Measurements from ENCODE around the gene BNIP5.
"Not testable (repeated sequence)": the region's sequence is repeated elsewhere in the genome, so short reads cannot be mapped to it uniquely, and the experiment has no call there.

BNIP5 gene

DNA sequence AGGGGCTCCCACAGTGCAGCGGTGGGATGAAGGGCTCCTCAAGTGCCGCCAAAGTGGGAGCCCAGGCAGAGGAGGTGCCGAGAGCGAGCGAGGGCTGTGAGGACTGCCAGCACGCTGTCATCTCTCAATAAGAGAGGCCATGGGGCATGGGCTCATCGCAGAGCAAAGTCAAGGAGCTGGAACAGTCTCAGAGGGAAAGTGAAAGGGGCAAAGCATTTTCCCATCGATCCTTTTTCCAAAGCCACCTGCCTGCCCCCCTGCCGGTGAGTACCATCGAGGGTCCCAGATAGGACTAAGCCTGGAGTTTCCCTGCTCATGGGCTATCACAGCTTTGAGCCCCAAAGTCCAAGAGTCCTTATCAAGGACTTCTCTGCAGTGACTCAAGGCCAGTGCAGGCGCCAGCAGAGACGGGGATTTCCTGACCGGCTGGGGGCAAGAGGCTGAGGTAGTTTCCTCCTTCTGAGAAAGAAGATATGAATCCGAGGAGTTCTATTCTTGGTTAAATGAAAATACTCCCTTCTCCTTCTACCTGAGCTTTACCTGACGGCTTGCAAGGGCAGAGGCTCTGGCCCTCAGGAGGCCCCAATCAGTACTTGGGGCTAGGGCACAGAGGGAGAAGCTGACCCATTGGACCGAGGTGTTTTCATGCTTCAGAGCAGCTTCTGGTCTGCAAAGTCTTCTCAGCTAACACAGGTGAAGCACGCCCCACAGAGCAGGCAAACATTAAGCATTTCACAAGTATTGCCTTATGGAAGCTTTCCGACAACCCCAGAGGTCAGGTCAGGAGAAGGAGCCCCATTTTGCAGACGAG lies 28.2 kb upstream of the BNIP5 start:
- DNase-seq, result no peak

DNA sequence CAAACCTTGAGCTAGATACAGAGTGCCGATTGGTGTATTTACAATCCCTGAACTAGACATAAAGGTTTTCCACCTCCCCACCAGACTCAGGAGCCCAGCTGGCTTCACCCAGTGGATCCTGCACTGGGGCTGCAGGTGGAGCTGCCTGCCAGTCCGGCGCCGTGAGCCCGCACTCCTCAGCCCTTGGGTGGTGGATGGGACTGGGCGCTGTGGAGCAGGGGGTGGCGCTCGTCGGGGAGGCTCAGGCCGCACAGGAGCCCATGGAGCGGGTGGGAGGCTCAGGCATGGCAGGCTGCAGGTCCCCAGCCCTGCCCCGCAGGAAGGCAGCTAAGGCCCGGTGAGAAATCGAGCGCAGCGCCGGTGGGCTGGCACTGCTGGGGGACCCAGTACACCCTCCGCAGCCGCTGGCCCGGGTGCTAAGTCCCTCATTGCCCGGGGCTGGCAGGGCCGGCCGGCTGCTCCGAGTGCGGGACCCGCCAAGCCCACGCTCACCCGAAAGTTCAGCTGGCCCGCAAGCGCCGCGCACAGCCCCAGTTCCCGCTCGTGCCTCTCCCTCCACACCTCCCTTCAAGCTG lies 27.5 kb upstream of the BNIP5 start:
- not testable (repeated sequence) for DNase-seq

- not testable (repeated sequence) for DNase-seq
Measured at GRCh38 chr6:36363371-36363752, 26.7 kb upstream of the BNIP5 start.

GRCh38 chr6:36362551-36363370 lies 26.1 kb upstream of the BNIP5 start:
- no peak for DNase-seq

DNA sequence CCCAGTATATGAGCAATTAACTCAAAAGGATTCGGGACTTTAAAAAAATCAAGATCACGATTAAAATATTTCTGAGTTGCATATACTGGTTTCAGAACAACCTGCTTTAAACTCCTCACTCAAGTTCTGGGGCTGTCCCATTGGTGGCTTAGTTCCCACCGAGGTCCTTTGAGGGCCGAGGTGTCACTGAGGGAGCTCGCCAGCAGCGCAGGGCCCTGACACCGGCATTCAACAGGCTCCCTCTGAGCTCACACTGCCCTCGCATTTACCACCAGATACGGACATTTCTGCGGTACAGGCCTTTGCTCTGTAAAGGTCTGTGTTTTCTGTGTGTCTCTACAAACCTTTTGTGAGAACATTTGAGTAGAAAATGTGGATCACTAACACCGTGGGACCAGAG lies 24.4 kb upstream of the BNIP5 start:
- no peak for DNase-seq

- DNase-seq, result peak; percentile 85
Measured at GRCh38 chr6:36360241-36361054, 23.8 kb upstream of the BNIP5 start.

GRCh38 chr6:36358226-36358915 lies 21.7 kb upstream of the BNIP5 start:
- no peak for DNase-seq

- DNase-seq, result no peak
Measured at GRCh38 chr6:36357872-36358225, 21.2 kb upstream of the BNIP5 start.

DNA sequence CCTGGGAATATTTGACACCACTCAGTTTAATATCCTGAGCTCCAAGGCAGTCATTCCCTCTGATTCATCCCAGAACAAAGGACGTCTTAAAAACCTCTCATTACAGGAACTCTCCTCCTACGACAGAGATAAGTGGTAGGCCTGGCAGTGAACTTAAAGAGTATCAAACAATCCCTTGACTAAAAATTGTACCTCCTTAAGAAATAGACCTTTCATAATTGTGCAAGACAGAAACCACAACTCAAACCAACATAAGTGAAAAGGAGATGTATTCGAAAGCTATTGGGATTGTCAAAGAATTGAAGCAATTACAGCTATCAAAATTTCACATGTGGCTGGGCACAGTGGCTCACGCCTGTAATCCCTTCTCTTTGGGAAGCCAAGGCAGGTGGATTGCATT lies 19.1 kb upstream of the BNIP5 start:
- no peak for DNase-seq

GRCh38 chr6:36353411-36353915 lies 16.8 kb upstream of the BNIP5 start:
- DNase-seq, result no peak

- no peak for DNase-seq
Measured at GRCh38 chr6:36352477-36353157, 15.9 kb upstream of the BNIP5 start.

GRCh38 chr6:36350681-36351571 lies 14.2 kb upstream of the BNIP5 start:
- DNase-seq, result no peak

GRCh38 chr6:36350082-36350481 lies 13.4 kb upstream of the BNIP5 start:
- DNase-seq, result no peak

- no peak for DNase-seq
Measured at GRCh38 chr6:36349240-36349639, 12.6 kb upstream of the BNIP5 start.

GRCh38 chr6:36347621-36348020 lies 10.9 kb upstream of the BNIP5 start:
- no peak for DNase-seq

- DNase-seq, result no peak
Measured at GRCh38 chr6:36346486-36347273, 10.0 kb upstream of the BNIP5 start.

DNA sequence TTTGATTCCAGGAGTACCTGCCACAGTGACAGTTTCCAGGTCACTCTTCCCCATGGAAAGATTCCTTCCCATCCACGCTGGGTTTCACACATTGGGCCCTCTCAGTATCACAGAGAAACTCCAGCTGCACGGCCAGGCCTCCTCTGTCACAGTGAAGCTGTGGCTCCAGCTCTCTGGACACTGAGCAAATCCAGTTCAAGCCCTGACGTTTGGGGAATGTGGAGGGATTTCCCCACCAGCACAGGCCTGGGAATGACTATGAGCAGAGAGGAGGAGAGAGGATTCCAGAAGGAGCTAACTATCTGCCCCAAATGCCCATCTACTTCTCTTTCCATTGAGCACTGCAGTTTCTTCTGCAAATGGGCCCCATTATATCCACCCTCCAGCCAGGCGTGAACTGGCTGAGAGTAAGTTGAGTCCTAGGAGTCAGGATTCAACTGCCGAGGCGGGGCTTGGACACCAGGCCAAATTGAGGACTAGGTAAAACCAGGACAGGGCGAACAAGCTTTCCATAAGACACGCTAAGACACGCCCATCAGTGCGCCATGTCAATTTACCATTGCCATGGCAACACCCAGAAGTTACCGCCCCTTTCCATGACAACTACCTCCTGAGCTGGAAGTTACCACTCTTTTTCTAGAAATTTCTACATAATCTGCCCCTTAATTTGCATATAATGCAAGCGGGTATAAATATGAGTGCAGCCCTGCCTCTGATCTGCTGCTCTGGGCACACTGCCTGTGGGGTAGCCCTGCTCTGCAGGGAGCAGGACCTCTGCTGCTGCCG lies 9.2 kb upstream of the BNIP5 start:
- DNase-seq, result no peak

- DNase-seq, result no peak
Measured at GRCh38 chr6:36343109-36343680, 6.5 kb upstream of the BNIP5 start.

All from 8988T (cell line).